HG02970 (cell line): ENCODE results near the gene TNFRSF13B.
"Not testable (repeated sequence)": the region's sequence is repeated elsewhere in the genome, so short reads cannot be mapped to it uniquely, and the experiment has no call there.

ENCODE experiments used
- ATAC-seq: cut with Tn5 transposase; IDR thresholded peaks from one replicate; pipeline ENCODE4 v1.9.1; 2021; ENCODE audit warnings: mild to moderate bottlenecking, moderate library complexity, moderate number of reproducible peaks; ENCODE audit not compliant: unreplicated experiment, low FRiP score

TNFRSF13B gene

DNA sequence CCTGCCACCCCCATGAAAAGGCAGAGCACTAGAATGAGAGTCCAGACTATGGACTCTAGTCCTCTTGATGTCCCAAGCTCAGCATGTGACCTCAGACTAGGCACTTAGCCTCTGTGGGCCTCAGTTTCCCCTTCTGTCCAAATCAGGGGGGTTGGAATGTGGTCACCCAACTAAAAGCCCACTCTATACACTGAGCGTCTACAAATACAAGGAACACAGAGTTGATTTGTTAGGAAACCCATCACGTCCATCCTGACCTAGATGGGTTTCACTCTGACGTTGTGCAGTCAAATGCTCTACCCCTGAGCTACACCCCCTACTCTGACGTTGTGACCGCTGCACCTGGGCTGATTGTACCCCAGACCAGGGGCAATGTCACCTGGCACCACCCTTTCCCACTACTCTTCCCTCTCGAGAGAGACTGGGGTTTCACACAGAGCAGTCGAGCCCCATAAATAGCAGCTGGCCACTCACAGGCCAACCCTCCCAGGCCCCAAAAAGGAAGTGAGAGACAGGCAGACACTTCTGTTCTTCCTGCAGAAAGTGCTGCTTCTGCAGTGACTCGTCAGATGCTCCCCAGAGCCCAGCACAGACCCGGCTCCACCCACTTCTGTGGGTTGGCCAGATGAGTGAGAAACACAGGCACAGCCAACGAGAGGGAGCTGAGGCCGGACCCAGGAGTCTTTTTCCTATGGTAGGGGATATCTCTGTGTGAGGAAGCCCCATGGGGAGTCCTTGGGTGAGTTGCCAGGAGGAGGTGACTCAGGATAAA, 16.1 kb upstream of the TNFRSF13B start:
- peak; percentile 62 for ATAC-seq

GRCh38 chr17:16987066-16987829, 15.3 kb upstream of the TNFRSF13B start:
- ATAC-seq: no peak

- no peak for ATAC-seq
These were observed 14.5 kb upstream of the TNFRSF13B start for GRCh38 chr17:16986391-16986790.

- no peak for ATAC-seq
These were observed 10.0 kb upstream of the TNFRSF13B start for GRCh38 chr17:16981928-16982327.

DNA sequence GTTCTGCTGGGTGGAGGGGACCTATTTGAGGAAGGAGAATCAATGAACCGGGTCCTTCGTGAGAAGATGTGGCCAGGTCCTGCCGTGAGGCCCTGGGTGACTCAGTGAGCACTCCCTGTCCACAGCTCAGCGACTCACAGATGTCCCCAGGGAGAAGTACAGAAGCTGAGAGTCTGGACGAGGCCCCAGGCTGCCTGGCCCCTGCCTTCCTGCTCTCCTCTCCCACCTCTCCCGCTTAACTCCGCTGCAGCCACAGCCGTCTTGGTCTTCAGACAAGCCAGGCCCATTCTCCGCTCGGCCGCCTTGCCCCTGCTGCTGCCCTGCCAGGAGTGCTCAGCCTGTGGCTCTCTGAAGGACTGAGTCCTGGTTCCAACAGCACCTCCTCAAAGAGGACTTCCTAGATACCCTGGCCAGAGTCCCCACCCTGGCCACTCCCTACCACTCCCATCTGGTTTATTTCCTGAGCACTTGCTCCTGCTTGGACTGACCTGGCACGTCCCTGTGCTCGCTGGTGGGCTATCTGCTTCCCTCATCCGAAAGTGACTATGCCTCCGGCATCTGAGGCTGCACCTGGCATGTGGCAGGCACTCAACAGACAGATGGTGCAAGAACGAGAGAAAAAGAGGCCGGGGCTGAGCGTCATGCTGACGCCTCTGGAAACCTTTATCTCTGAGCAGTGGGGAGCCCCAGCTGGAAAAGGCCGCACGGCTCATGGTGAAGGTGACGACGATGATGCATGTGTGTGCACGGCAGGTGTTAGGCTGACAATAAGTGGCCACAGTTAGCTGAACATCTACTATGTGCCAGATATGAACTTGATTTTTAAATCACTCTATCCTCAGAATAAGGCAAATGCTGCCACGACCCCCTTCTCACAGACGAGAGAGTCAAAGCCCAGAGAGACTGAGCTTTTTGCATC, 9.2 kb upstream of the TNFRSF13B start:
- ATAC-seq: peak; percentile 42

- no peak for ATAC-seq
These were observed 8.1 kb upstream of the TNFRSF13B start for GRCh38 chr17:16980061-16980460.

DNA sequence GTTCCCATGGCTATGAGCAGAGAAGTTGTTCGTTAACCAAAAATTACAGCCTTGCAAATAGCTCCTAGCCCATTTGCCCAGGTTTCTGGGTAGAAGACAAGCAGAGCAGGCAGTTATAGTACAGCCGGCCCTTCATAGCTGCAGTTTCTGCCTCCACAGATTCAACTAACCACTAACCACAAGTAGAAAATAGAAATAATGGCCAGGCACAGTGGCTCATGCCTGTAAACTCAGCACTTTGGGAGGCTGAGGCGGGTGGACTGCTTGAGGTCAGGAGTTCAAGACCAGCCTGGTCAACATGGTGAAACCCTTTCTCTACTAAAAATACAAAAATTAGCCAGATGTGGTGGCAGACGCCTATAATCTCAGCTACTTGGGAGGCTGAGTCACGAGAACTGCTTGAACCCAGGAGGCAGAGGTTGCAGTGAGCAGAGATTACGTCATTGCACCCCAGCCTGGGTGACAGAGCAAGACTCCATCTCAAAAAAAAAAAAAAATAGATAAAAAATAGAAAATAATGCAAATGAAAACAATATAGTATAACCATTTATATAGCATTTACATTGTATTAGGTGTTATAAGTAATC, 7.4 kb upstream of the TNFRSF13B start:
- ATAC-seq: not testable (repeated sequence)

DNA sequence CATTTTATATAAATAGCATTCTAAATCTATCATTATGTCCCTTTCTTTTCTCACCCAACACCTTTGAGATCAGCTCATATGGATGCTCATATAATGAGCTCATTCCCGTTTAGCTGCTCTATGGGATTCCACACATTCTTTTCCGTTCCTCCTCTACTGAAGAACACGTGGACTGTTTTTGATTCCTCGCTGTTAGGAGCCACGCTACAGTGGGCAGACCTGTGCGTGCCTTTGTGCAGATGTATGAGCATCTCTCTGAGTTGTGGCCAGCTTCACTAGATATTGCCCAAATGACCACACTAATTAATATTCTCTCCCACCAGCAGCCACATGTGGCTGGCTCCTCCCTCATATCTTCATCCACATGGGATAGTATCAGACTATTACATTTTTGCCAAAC, 6.0 kb upstream of the TNFRSF13B start:
- ATAC-seq: no peak

- ATAC-seq: no peak
These were observed 5.0 kb upstream of the TNFRSF13B start for GRCh38 chr17:16976725-16977550.

- no peak for ATAC-seq
These were observed 4.1 kb upstream of the TNFRSF13B start for GRCh38 chr17:16975744-16976625.

DNA sequence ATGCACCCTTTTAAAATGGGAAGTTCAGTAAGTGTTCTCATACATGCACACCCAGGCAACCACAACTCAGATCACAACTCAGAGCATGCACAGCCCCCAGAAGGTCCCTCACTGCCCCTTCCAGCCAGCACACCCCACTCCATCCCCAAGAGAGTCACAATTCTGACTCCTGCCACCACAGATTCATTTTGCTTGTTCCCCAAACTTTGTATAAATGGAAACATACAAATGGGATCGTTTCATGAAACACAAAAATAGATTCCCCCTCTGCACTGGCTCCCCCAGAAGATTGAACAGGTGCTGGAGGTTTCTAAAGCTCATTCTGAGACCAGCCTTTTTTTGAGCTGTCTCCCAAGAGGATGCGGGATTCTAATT, 3.3 kb upstream of the TNFRSF13B start:
- ATAC-seq: no peak

GRCh38 chr17:16974569-16975276, 2.8 kb upstream of the TNFRSF13B start:
- no peak for ATAC-seq

DNA sequence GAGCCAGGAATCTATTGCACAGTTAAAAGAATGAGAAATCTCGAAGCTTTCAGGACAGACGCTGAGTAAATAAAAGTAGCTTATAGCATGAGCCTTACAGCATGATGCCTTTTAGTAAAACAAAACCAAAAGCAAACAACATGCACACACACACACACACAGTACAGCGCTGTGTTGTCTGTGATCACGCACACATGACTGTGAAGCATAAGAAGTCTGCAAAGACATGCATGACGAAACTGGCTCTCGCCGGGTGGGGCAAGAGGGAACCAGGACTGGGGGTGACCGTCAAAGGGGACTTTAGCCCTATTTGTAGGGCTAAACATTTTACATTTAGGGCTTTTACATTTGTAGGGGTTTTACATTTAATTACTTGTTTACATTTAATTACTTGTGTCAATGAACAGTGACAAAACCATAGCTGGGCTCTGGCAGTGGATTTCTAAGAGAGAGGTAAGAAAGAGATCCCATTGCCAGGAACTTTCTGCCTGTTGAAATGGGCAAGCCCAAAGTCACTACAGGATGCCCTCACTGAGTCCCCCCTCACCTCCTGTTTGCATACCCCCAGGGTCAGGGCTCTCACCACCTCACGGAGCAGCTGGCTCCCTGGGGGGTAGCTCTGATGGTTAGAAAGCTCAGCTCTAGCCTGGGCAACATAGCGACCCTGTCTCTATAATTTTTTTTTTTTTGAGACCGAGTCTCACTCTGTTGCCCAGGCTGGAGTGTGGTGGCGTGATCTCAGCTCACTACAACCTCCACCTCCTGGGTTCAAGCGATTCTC, 2.0 kb upstream of the TNFRSF13B start:
- ATAC-seq: no peak

GRCh38 chr17:16973043-16973442, 1.1 kb upstream of the TNFRSF13B start:
- ATAC-seq: not testable (repeated sequence)

DNA sequence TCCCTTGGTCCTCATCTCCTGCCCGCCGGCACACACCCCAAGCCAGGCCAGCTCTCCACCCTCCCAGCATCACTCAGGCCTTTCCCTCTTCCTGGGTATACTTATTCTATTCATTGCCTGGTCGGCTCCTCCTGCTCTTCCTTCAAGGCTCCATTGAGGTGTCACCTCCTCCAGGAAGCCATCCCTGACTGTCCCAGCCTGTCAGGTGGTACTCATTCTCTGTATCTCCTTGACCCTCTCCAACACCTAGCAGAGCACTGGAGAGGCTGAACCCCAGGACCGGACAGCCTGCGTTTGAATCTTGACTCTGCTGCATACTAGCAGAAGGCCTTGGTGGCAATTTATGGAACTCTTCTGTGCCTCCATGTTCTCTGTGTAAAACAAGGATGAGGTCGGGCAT, 428 bp upstream of the TNFRSF13B start:
- no peak for ATAC-seq

DNA sequence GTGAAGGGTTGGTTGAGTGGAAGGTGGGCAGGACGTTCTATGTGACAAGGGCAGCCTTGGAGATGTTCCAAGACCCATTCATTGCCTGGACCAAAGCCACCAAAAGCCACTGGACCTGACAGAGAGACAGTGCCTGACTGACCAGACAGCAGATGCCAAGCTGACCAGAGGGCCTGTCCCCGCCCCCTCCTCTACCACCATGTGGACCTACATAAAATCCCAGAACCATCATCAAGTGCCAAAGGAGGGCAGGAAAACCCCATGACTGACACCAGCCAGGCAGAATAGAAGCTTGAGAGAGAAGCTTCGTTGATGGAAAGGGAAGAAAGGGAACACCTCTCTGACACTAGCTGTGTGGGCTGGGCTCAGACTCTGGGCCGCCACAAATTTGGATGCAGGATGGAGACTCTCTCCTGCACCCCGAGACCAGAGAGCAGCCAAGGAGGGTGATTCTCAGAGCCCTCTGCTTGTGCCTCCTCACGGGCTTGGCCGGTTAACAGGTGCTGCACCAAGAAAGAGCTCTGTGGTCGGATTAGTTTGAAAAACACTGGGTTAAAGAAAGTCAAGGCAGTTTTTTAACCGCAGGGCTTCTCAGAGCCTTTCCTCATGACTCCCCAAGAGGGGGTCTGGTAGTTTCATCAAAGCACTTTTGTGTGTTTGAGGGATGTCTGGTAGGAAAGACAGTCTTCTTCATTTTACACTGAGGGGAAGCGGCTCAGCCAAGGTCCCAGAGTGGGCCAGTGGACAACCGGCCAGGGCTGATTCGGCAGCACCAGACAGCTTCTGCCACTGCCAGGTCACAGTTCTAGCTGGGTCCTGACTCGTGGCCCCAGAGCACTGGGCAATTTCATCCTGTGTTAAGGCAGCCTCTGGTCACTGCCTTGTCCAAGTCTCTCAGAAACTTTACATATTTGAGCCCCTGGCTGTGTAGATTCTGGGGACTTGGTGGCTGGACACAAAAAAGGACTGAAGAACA, 1.7 kb downstream of the TNFRSF13B start:
- no peak for ATAC-seq
